HG02571 (cell line): ENCODE results near the gene MLPH.
A peak's percentile ranks its signal among the peaks of the same experiment; 100 is the strongest.

Experiments used
- ATAC-seq: cut with Tn5 transposase; IDR thresholded peaks from one replicate; pipeline ENCODE4 v1.9.1; 2021; ENCODE audit warnings: mild to moderate bottlenecking, moderate library complexity; ENCODE audit not compliant: unreplicated experiment

MLPH gene

GRCh38 chr2:237565974-237566373 lies 78.9 kb downstream of the MLPH start:
- no peak for ATAC-seq

GRCh38 chr2:237566401-237567235 lies 79.6 kb downstream of the MLPH start, which contains the start of gene PRLH:
Gene PRLH, plus strand, starts transcription at chr2:237566574. Its CDS starts 0 bp downstream, at chr2:237566574.
- no peak for ATAC-seq

GRCh38 chr2:237567276-237568029 lies 80.4 kb downstream of the MLPH start:
- ATAC-seq: no peak

- no peak for ATAC-seq
Observed at GRCh38 chr2:237568121-237568660, 81.1 kb downstream of the MLPH start.

- no peak for ATAC-seq
Observed at GRCh38 chr2:237569041-237569440, 82.0 kb downstream of the MLPH start.

- no peak for ATAC-seq
Observed at GRCh38 chr2:237569896-237570295, 82.8 kb downstream of the MLPH start.

GRCh38 chr2:237570776-237571335 lies 83.8 kb downstream of the MLPH start:
- no peak for ATAC-seq

- ATAC-seq: no peak
Observed at GRCh38 chr2:237571551-237571950, 84.5 kb downstream of the MLPH start.

GRCh38 chr2:237572021-237572741 lies 85.1 kb downstream of the MLPH start:
- ATAC-seq: peak; percentile 73

GRCh38 chr2:237572742-237573101 lies 85.7 kb downstream of the MLPH start:
- ATAC-seq: no peak

GRCh38 chr2:237573721-237574415 lies 86.8 kb downstream of the MLPH start:
- ATAC-seq: no peak

GRCh38 chr2:237574467-237574866 lies 87.4 kb downstream of the MLPH start:
- no peak for ATAC-seq

GRCh38 chr2:237574894-237575868 lies 88.1 kb downstream of the MLPH start:
- ATAC-seq: no peak

- no peak for ATAC-seq
Observed at GRCh38 chr2:237575869-237576862, 89.1 kb downstream of the MLPH start.

- ATAC-seq: no peak
Observed at GRCh38 chr2:237576974-237577373, 89.9 kb downstream of the MLPH start.

- ATAC-seq: no peak
Observed at GRCh38 chr2:237577458-237577857, 90.4 kb downstream of the MLPH start.

- ATAC-seq: no peak
Observed at GRCh38 chr2:237577956-237578870, 91.2 kb downstream of the MLPH start.
